ENCODE data around the gene JUNB.

DNA sequence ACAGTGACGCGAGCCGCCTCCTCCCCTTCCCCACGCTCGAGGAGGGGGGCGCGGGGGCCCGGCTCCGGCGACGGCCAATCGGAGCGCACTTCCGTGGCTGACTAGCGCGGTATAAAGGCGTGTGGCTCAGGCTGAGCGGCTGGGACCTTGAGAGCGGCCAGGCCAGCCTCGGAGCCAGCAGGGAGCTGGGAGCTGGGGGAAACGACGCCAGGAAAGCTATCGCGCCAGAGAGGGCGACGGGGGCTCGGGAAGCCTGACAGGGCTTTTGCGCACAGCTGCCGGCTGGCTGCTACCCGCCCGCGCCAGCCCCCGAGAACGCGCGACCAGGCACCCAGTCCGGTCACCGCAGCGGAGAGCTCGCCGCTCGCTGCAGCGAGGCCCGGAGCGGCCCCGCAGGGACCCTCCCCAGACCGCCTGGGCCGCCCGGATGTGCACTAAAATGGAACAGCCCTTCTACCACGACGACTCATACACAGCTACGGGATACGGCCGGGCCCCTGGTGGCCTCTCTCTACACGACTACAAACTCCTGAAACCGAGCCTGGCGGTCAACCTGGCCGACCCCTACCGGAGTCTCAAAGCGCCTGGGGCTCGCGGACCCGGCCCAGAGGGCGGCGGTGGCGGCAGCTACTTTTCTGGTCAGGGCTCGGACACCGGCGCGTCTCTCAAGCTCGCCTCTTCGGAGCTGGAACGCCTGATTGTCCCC lies at the start of gene JUNB:
- TF ChIP-seq GATA2 (IDR thresholded peaks at IDR 0.05; ENCODE audit: low read depth, low read length) (no peak), GATA3 (IDR thresholded peaks at IDR 0.05; ENCODE audit: low read depth, low read length) (no peak)

All from SH-SY5Y (cell line).